Spleen (tissue), 11 donors: ENCODE data around the gene NUAK1. TPM values are rescaled to one million over a fixed set of nuclear protein-coding genes. Genes with fewer than 3 reads are reported as not detected.

ENCODE experiments used
- DNase-seq: peaks from one replicate; pipeline ENCODE4 v3.0.0-alpha.2; 2020
- H3K27ac ChIP-seq, 8 donors: fragments of 200-600 bp; sonication (generic) in 7 of 8; 1 replicate in 4 of 8; 2 replicates in 4 of 8; pipeline versions ENCODE4 v1.5.0 to v1.8.0; 2016 to 2021; ENCODE audit warnings: inconsistent platforms in 4 of 8, mild to moderate bottlenecking in 4 of 8, moderate library complexity in 1 of 8
- H3K27me3 ChIP-seq, 7 donors: fragments of 200-600 bp; sonication (generic) in 6 of 7; replicated peaks in 1 of 7; 1 replicate in 4 of 7; 2 replicates in 3 of 7; pipeline versions ENCODE4 v1.5.0 to v1.8.0; 2016 to 2021; ENCODE audit warnings: inconsistent platforms in 3 of 7, mild to moderate bottlenecking in 1 of 7
- H3K36me3 ChIP-seq, 6 donors: fragments of 200-600 bp; sonication (generic) in 5 of 6; 1 replicate in 4 of 6; 2 replicates in 2 of 6; pipeline versions ENCODE4 v1.5.0 to v1.8.0; 2016 to 2021; ENCODE audit warnings: inconsistent platforms in 2 of 6
- H3K4me1 ChIP-seq, 6 donors: fragments of 200-600 bp; sonication (generic) in 5 of 6; 1 replicate in 3 of 6; 2 replicates in 3 of 6; pipeline versions ENCODE4 v1.5.0 to v1.8.0; 2016 to 2021; ENCODE audit warnings: inconsistent platforms in 3 of 6
- H3K4me3 ChIP-seq, 8 donors: fragments of 200-600 bp; sonication (generic) in 7 of 8; 1 replicate in 4 of 8; 2 replicates in 4 of 8; pipeline versions ENCODE4 v1.5.0 to v1.8.0; 2016 to 2021; ENCODE audit warnings: inconsistent platforms in 4 of 8, mild to moderate bottlenecking in 4 of 8, moderate library complexity in 2 of 8
- H3K9me3 ChIP-seq, 8 donors: fragments of 200-600 bp; sonication (generic) in 7 of 8; 1 replicate in 4 of 8; 2 replicates in 4 of 8; pipeline versions ENCODE4 v1.5.0 to v1.8.0; 2016 to 2021; ENCODE audit warnings: inconsistent platforms in 4 of 8
- POLR2A ChIP-seq, 3 donors: fragments of 450-650 bp; IDR thresholded peaks; one replicate each; pipeline ENCODE4 v1.5.1; 2017; ENCODE audit warnings: antibody characterized with exemption in 3 of 3, mild to moderate bottlenecking in 1 of 3
- POLR2AphosphoS5 ChIP-seq, 3 donors: sonication (generic); formaldehyde crosslinking; IDR thresholded peaks; one replicate each; pipeline ENCODE4 v1.5.1; 2017; ENCODE audit warnings: antibody characterized with exemption in 3 of 3
- WGBS, 5 donors: extraction: QIAGEN DNeasy Blood & Tissue Kit in 3 of 5; methylation state at CpG; one replicate each; pipeline versions ENCODE4 v1.1.5 to v1.1.7; 2013 to 2018; 5-methylcytosine and 5-hydroxymethylcytosine counted together
- intact Hi-C: fragments of 100-400 bp; cut with DNase I; formaldehyde crosslinking; loops from one replicate; pipeline ENCODE4 v1.15.0; 2023; ENCODE audit warnings: low total_unique reads
- polyA plus RNA-seq, 3 donors: library from polyadenylated mRNA; stranded (reverse); fragments of 200-250 nt; gene quantifications; one replicate each; pipeline ENCODE4 v1.2.1, GENCODE V29; 2013
- total RNA-seq, 7 donors: library from RNA; depleted of rRNA in 3 of 7; stranded (reverse); fragments of >200 nt in 3 of 7; fragmentation: NEBNext Ultra II Directional in 4 of 7; extraction: Animal tissue kit (Norgen Biotek cat#: 25700) in 4 of 7; gene quantifications; one replicate each; pipeline versions ENCODE4 v1.1.0 to v1.2.1, GENCODE V29; 2016 to 2021
- TF ChIP-seq, protein P1 (sequence below), 11 experiments: fragments of 200-600 bp in 7 of 11; fragments of 450-650 bp in 4 of 11; sonication (generic) in 4 of 11; IDR thresholded peaks in 8 of 11; conservative IDR thresholded peaks in 3 of 11; 1 replicate in 7 of 11; 2 replicates in 4 of 11; pipeline versions ENCODE4 v1.4.0 to v1.8.0; 2016 to 2021; ENCODE audit warnings: antibody characterized with exemption in 11 of 11, inconsistent platforms in 4 of 11, mild to moderate bottlenecking in 1 of 11
- donor health status: healthy with polysubstance abuse.
- donor health status: DM: no; HTN: no; CAD: no; lungs with moderate emphysema.
- donor health status: DM: no; HTN: no; CAD: no.
- donor health status: Bipolar disorder and iron deficiency.
- donor health status: healthy.
- donor health status: DM: no; HTN: no; CAD: no.
- donor health status: DM: yes; HTN: yes; CAD: no.

NUAK1 gene
- total and polyA plus RNA-seq, 10 donors: 0.20 to 3.3 (median 1.2) TPM

DNA sequence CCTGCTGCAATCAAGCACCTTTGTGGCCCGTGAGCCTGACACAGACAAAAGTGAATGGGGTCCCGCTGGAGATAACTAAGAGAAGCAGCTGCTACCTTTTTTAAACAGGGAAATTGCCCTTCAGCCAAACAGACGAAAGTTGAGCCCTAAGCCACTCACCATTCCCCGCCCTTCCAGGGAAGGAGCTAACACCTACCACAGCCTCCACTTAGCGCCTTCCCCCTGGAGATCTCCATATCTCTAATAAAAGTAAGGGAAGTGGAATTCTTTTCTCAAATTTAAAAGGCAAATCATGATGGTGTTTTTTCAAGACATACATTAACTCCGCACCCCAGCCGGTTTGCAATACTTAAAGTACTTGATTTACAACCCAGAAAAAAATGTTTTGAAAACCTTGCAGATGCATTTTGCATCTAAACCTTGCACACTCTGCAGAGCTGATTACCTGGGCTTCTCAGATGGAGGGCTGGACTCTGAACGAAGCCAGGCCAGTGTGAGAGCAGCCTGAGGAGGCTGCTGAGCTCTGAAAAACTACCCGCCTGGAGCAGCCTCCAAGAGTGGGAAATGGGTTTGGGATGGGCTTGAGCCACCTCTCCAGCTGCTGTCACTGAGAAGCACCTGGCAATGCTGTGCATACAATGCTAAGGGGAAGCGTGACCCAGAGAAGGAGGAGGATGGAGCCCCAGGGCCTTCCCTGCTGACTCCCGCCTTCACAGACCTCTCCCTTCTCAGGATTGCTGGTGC lies 10.0 kb downstream of the NUAK1 start:
- Histone ChIP-seq H3K9me3 (no peaks in the 10 kb centered on the region), H3K4me1 (no peaks in the 10 kb centered on the region), H3K27ac (no peak overlapping the region), H3K4me3 (no peak overlapping the region), H3K36me3 (no peaks in the 10 kb centered on the region), H3K27me3 (peaks cover 0 to 64% (median 0%) of the 10 kb centered on the region in 7 donors)
- intact Hi-C loops: no loop called here
- 74 to 82% (median 78%) methylated on average over 11 of the region's 11 CpGs for WGBS, 5 donors
- TF ChIP-seq, protein P1, sequence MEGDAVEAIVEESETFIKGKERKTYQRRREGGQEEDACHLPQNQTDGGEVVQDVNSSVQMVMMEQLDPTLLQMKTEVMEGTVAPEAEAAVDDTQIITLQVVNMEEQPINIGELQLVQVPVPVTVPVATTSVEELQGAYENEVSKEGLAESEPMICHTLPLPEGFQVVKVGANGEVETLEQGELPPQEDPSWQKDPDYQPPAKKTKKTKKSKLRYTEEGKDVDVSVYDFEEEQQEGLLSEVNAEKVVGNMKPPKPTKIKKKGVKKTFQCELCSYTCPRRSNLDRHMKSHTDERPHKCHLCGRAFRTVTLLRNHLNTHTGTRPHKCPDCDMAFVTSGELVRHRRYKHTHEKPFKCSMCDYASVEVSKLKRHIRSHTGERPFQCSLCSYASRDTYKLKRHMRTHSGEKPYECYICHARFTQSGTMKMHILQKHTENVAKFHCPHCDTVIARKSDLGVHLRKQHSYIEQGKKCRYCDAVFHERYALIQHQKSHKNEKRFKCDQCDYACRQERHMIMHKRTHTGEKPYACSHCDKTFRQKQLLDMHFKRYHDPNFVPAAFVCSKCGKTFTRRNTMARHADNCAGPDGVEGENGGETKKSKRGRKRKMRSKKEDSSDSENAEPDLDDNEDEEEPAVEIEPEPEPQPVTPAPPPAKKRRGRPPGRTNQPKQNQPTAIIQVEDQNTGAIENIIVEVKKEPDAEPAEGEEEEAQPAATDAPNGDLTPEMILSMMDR (IDR thresholded peaks at IDR 0.05 in 8 of 11, conservative IDR thresholded peaks at IDR 0.05 in 3 of 11): no peak
- TF ChIP-seq POLR2A (IDR thresholded peaks at IDR 0.05) (no peak), POLR2AphosphoS5 (IDR thresholded peaks at IDR 0.05) (no peak)
- no peak for DNase-seq

DNA sequence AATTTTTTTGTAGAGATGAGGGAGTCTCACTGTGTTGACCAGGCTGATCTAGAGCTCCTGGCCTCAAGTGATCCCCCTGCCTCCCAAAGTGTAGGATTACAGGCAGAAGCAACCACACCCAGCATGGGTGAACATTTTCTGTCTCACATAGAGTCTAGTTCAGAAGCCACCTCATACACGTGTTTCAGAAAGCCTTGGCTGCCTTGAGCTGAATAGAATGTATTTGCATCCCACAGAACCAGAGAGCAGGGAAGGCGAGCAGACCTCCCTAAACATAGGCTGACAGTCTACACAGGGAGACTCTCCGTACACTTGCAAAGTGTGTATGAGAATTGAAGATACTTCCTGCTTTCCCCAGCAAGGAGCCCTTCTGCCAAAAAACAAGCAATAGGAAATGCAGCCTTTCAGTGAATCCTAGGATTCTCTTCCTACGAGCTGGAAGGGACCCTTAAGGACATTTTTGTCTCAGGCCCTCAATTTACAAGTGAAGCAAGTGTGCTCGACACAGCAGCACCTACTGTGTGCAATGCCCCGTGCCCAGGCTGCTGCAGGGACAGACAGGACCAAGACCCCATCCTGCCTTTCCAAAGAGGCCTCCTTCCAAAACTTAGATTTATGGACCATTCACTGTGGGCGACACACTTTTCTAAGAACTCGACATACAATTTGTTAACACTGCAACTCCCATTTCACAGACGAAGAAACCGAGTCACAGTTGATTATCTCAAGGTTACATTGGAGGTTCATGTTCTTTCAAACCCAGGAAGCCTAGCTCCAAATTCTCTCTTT lies 11.2 kb downstream of the NUAK1 start:
- Histone ChIP-seq H3K27ac (no peak overlapping the region), H3K36me3 (no peaks in the 10 kb centered on the region), H3K4me3 (no peak overlapping the region), H3K27me3 (peaks cover 0 to 52% (median 0%) of the 10 kb centered on the region in 7 donors), H3K4me1 (no peaks in the 10 kb centered on the region), H3K9me3 (no peaks in the 10 kb centered on the region)
- no peak for DNase-seq
- WGBS, 5 donors: 72 to 87% (median 79%) methylated on average over 9 to 10 of the region's 10 CpGs
- intact Hi-C loops: no loop called here
- TF ChIP-seq POLR2A (IDR thresholded peaks at IDR 0.05) (no peak), POLR2AphosphoS5 (IDR thresholded peaks at IDR 0.05) (no peak)
- TF ChIP-seq, protein P1 (IDR thresholded peaks at IDR 0.05 in 8 of 11, conservative IDR thresholded peaks at IDR 0.05 in 3 of 11): no peak

DNA sequence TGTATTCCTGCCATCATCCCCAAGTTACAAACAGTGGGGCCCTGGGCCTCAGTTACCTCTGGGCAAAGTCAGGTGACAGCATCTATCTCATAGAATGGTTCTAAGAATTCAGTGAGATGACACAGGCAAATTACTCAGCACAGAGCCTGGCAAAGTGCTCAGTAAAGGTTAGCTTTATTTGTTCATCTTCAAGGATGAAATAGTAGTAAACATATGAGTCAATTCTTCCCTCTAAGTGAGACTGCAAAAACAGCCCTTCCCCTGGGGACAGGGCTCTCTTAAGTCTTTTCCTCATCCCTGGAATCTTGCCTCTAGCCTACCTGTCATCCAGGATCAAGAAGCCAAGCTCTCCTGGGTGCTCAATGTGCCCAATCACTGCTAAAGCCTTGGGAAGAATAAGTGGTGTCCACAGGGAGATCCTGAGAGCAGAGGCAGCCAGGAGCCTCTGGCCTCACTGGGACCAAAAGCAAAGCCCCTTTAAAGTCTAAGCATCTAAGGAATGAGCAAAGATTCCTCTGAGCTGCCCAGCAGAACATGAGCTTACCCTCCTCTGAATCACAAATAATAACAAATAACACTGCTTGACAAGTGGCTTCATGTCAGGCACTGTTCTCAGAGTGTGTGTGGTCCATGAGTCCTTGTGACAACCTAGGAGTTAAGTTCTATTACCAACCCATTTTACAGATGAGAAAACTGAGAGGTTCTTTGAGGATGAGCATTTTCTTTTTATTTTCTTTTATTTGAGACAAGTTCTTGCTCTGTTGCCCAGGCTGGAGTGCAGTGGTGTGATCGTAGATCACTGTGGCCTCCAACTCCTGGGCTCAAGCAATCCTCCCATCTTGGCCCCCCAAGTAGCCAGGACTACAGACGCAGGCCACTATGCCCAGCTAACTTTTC lies 12.1 kb downstream of the NUAK1 start:
- no peak overlapping the region for H3K4me3 ChIP-seq
- no peak for DNase-seq
- H3K4me1 ChIP-seq: no peaks in the 10 kb centered on the region
- no peaks in the 10 kb centered on the region for H3K9me3 ChIP-seq
- TF ChIP-seq POLR2AphosphoS5 (IDR thresholded peaks at IDR 0.05) (no peak), POLR2A (IDR thresholded peaks at IDR 0.05) (no peak)
- TF ChIP-seq, protein P1 (IDR thresholded peaks at IDR 0.05 in 8 of 11, conservative IDR thresholded peaks at IDR 0.05 in 3 of 11): no peak
- peaks cover 0 to 44% (median 0%) of the 10 kb centered on the region in 7 donors for H3K27me3 ChIP-seq
- no peak overlapping the region for H3K27ac ChIP-seq
- intact Hi-C loops: no loop called here
- 86 to 97% (median 89%) methylated on average over 2 of the region's 2 CpGs for WGBS, 5 donors
- H3K36me3 ChIP-seq: no peaks in the 10 kb centered on the region
